ENCODE results near the gene SLC38A8. TPM values are rescaled to one million over a fixed set of nuclear protein-coding genes. Genes with fewer than 3 reads are reported as not detected.

SLC38A8 gene
- total RNA-seq, 6 donors from 2014 or later = not detected

- Histone ChIP-seq H3K27ac (peak overlapping the region in 2 of 4 donors; percentile 0 to 12), H3K36me3 (peaks cover 35 to 97% (median 75%) of the 10 kb centered on the region in 4 donors), H3K4me3 (no peak overlapping the region), H3K9me3 (no peaks in the 10 kb centered on the region), H3K27me3 (no peaks in the 10 kb centered on the region), H3K4me1 (peaks cover 0 to 3% (median 0%) of the 10 kb centered on the region in 4 donors)
- 80 to 85% methylated on average over 13 of the region's 13 CpGs for whole genome bisulfite sequencing, 2 donors
- DNase-seq = no peak
- TF ChIP-seq EP300 (IDR thresholded peaks at IDR 0.05) = no peak
- TF ChIP-seq CTCF (IDR thresholded peaks at IDR 0.05) = no peak
- TF ChIP-seq POLR2AphosphoS5 (IDR thresholded peaks at IDR 0.05) = no peak
- TF ChIP-seq POLR2A (IDR thresholded peaks at IDR 0.05) = no peak
- ATAC-seq (ENCODE audit: low FRiP score in 2 of 2) = peak; percentile 26 to 67
These were observed 26.3 kb upstream of the SLC38A8 start for GRCh38 chr16:84068783-84069462.

GRCh38 chr16:84068041-84068440, 25.4 kb upstream of the SLC38A8 start:
- Histone ChIP-seq H3K36me3 (peaks cover 35 to 97% (median 69%) of the 10 kb centered on the region in 4 donors), H3K4me1 (peaks cover 0 to 3% (median 0%) of the 10 kb centered on the region in 4 donors)
- TF ChIP-seq POLR2A (IDR thresholded peaks at IDR 0.05) (no peak), EP300 (IDR thresholded peaks at IDR 0.05) (no peak), CTCF (IDR thresholded peaks at IDR 0.05) (no peak), POLR2AphosphoS5 (IDR thresholded peaks at IDR 0.05) (no peak)

GRCh38 chr16:84067640-84068039, 25.0 kb upstream of the SLC38A8 start:
- H3K9me3 ChIP-seq = no peaks in the 10 kb centered on the region
- no peak for DNase-seq
- H3K27me3 ChIP-seq = no peaks in the 10 kb centered on the region
- H3K4me3 ChIP-seq = no peak overlapping the region
- ATAC-seq (ENCODE audit: low FRiP score in 2 of 2) = no peak
- H3K27ac ChIP-seq = no peak overlapping the region
- H3K36me3 ChIP-seq = peaks cover 33 to 97% (median 67%) of the 10 kb centered on the region in 4 donors
- no peak for TF ChIP-seq CTCF (IDR thresholded peaks at IDR 0.05)
- no peak for TF ChIP-seq POLR2AphosphoS5 (IDR thresholded peaks at IDR 0.05)
- TF ChIP-seq POLR2A (IDR thresholded peaks at IDR 0.05) = no peak
- no peak for TF ChIP-seq EP300 (IDR thresholded peaks at IDR 0.05)
- 89 to 95% methylated on average over 9 of the region's 9 CpGs for WGBS, 2 donors
- H3K4me1 ChIP-seq = peaks cover 0 to 3% (median 0%) of the 10 kb centered on the region in 4 donors

More at GRCh38 chr16:84068041-84068440, 25.4 kb upstream of the SLC38A8 start:
- WGBS, 2 donors = 92 to 98% methylated on average over 8 of the region's 8 CpGs
- no peak overlapping the region for H3K27ac ChIP-seq
- H3K4me3 ChIP-seq = no peak overlapping the region
- DNase-seq (no peak), ATAC-seq (ENCODE audit: low FRiP score in 2 of 2) (no peak)
- H3K27me3 ChIP-seq = no peaks in the 10 kb centered on the region
- no peaks in the 10 kb centered on the region for H3K9me3 ChIP-seq

- peaks cover 42 to 100% (median 73%) of the 10 kb centered on the region in 4 donors for H3K36me3 ChIP-seq
- DNase-seq (peak in 1 of 2 donors; percentile 48), ATAC-seq (ENCODE audit: low FRiP score in 2 of 2) (peak in 1 of 2 donors; percentile 73)
- TF ChIP-seq CTCF (IDR thresholded peaks at IDR 0.05) (peak in 5 of 6 experiments; percentile 27 to 52 (median 50)), EP300 (IDR thresholded peaks at IDR 0.05) (no peak)
- no peak overlapping the region for H3K27ac ChIP-seq
- no peak overlapping the region for H3K4me3 ChIP-seq
- no peaks in the 10 kb centered on the region for H3K4me1 ChIP-seq
- H3K9me3 ChIP-seq = no peaks in the 10 kb centered on the region
- no peaks in the 10 kb centered on the region for H3K27me3 ChIP-seq
- WGBS, 2 donors = 57 to 60% methylated on average over 12 of the region's 12 CpGs
These were observed 23.0 kb upstream of the SLC38A8 start for GRCh38 chr16:84065536-84066132.
